ENCODE results near the gene MAFB. TPM values are rescaled to one million over a fixed set of nuclear protein-coding genes. Genes with fewer than 3 reads are reported as not detected.
A peak's percentile ranks its signal among the peaks of the same experiment; 100 is the strongest.

Gene MAFB
- total RNA-seq, 1 experiment from 2014 or later = 57.0 TPM

GRCh38 chr20:40646361-40646760 is 42.7 kb downstream of the MAFB start:
- ChIA-PET POLR2A (ENCODE audit: low non-redundant PET) (no interaction called here), CTCF (no interaction called here)
- no TSS peak for BruUV-seq (replicated peaks)
- H3K9me3 ChIP-seq (ENCODE audit: low read depth, low read length, poor library complexity, severe bottlenecking) = no peaks in the 10 kb centered on the region
- peak overlapping the region; percentile 73 for H3K27ac ChIP-seq (ENCODE audit: low read depth, low read length, poor library complexity, severe bottlenecking)
- TF ChIP-seq EZH2 (IDR thresholded peaks at IDR 0.05; ENCODE audit: borderline replicate concordance, low read depth, low read length, poor library complexity, severe bottlenecking) (no peak), CTCF (conservative IDR thresholded peaks at IDR 0.05; ENCODE audit: low read depth, low read length) (no peak)
- DNase-seq (ENCODE audit: low spot score) = peak; percentile 96
- H3K4me1 ChIP-seq (ENCODE audit: insufficient read depth, low read length, poor library complexity, severe bottlenecking) = peaks cover 68% of the 10 kb centered on the region
- intact Hi-C loops (cut with micrococcal nuclease; ENCODE audit: unreplicated experiment) = no loop called here
- no peaks in the 10 kb centered on the region for H3K36me3 ChIP-seq (ENCODE audit: insufficient read depth, low read length, poor library complexity, severe bottlenecking)
- peak overlapping the region; percentile 5 for H3K4me3 ChIP-seq (ENCODE audit: low read depth, low read length, poor library complexity, severe bottlenecking)
- no peaks in the 10 kb centered on the region for H3K27me3 ChIP-seq (replicated peaks; ENCODE audit: insufficient read depth, low read depth, low read length, poor library complexity)

- no peaks in the 10 kb centered on the region for H3K36me3 ChIP-seq (ENCODE audit: insufficient read depth, low read length, poor library complexity, severe bottlenecking)
Observed at GRCh38 chr20:40644863-40645262, 44.2 kb downstream of the MAFB start.

GRCh38 chr20:40643891-40644290 is 45.1 kb downstream of the MAFB start:
- Histone ChIP-seq H3K27me3 (replicated peaks; ENCODE audit: insufficient read depth, low read depth, low read length, poor library complexity) (no peaks in the 10 kb centered on the region), H3K27ac (ENCODE audit: low read depth, low read length, poor library complexity, severe bottlenecking) (peak overlapping the region; percentile 22), H3K9me3 (ENCODE audit: low read depth, low read length, poor library complexity, severe bottlenecking) (no peaks in the 10 kb centered on the region), H3K4me1 (ENCODE audit: insufficient read depth, low read length, poor library complexity, severe bottlenecking) (peaks cover 58% of the 10 kb centered on the region), H3K4me3 (ENCODE audit: low read depth, low read length, poor library complexity, severe bottlenecking) (no peak overlapping the region), H3K36me3 (ENCODE audit: insufficient read depth, low read length, poor library complexity, severe bottlenecking) (no peaks in the 10 kb centered on the region)
- peak; percentile 37 for DNase-seq (ENCODE audit: low spot score)
- BruUV-seq (replicated peaks) = no TSS peak
- ChIA-PET CTCF (no interaction called here), POLR2A (ENCODE audit: low non-redundant PET) (no interaction called here)
- no peak for TF ChIP-seq EZH2 (IDR thresholded peaks at IDR 0.05; ENCODE audit: borderline replicate concordance, low read depth, low read length, poor library complexity, severe bottlenecking)
- TF ChIP-seq CTCF (conservative IDR thresholded peaks at IDR 0.05; ENCODE audit: low read depth, low read length) = no peak
- intact Hi-C loops (cut with micrococcal nuclease; ENCODE audit: unreplicated experiment) = no loop called here

More at GRCh38 chr20:40644863-40645262, 44.2 kb downstream of the MAFB start:
- Histone ChIP-seq H3K4me1 (ENCODE audit: insufficient read depth, low read length, poor library complexity, severe bottlenecking) (peaks cover 59% of the 10 kb centered on the region), H3K27ac (ENCODE audit: low read depth, low read length, poor library complexity, severe bottlenecking) (no peak overlapping the region), H3K4me3 (ENCODE audit: low read depth, low read length, poor library complexity, severe bottlenecking) (no peak overlapping the region), H3K27me3 (replicated peaks; ENCODE audit: insufficient read depth, low read depth, low read length, poor library complexity) (no peaks in the 10 kb centered on the region), H3K9me3 (ENCODE audit: low read depth, low read length, poor library complexity, severe bottlenecking) (no peaks in the 10 kb centered on the region)
- TF ChIP-seq EZH2 (IDR thresholded peaks at IDR 0.05; ENCODE audit: borderline replicate concordance, low read depth, low read length, poor library complexity, severe bottlenecking) (no peak), CTCF (conservative IDR thresholded peaks at IDR 0.05; ENCODE audit: low read depth, low read length) (no peak)
- no peak for DNase-seq (ENCODE audit: low spot score)
- ChIA-PET POLR2A (ENCODE audit: low non-redundant PET) (no interaction called here), CTCF (no interaction called here)
- BruUV-seq (replicated peaks) = no TSS peak
- intact Hi-C loops (cut with micrococcal nuclease; ENCODE audit: unreplicated experiment) = no loop called here

Data from A673 (cell line).